ENCODE results near the gene ANKFY1.

Gene ANKFY1

GRCh38 chr17:4250887-4251286, 12.9 kb downstream of the ANKFY1 start:
- no peak for DNase-seq (ENCODE audit: low read depth)
- no peak overlapping the region for H3K4me3 ChIP-seq (ENCODE audit: low read depth, low read length)
- TF ChIP-seq MAX (IDR thresholded peaks at IDR 0.05; ENCODE audit: low read depth, low read length) = no peak
- no peak for TF ChIP-seq MYC (IDR thresholded peaks at IDR 0.05; ENCODE audit: low read depth, low read length)
- no peak for TF ChIP-seq POLR2A (IDR thresholded peaks at IDR 0.05; ENCODE audit: extremely low read depth, insufficient read length)
- TF ChIP-seq CTCF (IDR thresholded peaks at IDR 0.05; ENCODE audit: low read depth, low read length) = no peak

GRCh38 chr17:4249452-4250029, 14.2 kb downstream of the ANKFY1 start:
- no peak overlapping the region for H3K4me3 ChIP-seq (ENCODE audit: low read depth, low read length)
- TF ChIP-seq POLR2A (IDR thresholded peaks at IDR 0.05; ENCODE audit: extremely low read depth, insufficient read length) (no peak), CTCF (IDR thresholded peaks at IDR 0.05; ENCODE audit: low read depth, low read length) (peak; percentile 35), MYC (IDR thresholded peaks at IDR 0.05; ENCODE audit: low read depth, low read length) (no peak), MAX (IDR thresholded peaks at IDR 0.05; ENCODE audit: low read depth, low read length) (no peak)
- peak; percentile 48 for DNase-seq (ENCODE audit: low read depth)

GRCh38 chr17:4248504-4249277, 15.1 kb downstream of the ANKFY1 start:
- no peak for TF ChIP-seq MYC (IDR thresholded peaks at IDR 0.05; ENCODE audit: low read depth, low read length)
- TF ChIP-seq MAX (IDR thresholded peaks at IDR 0.05; ENCODE audit: low read depth, low read length) = no peak
- TF ChIP-seq POLR2A (IDR thresholded peaks at IDR 0.05; ENCODE audit: extremely low read depth, insufficient read length) = no peak
- no peak for DNase-seq (ENCODE audit: low read depth)
- H3K4me3 ChIP-seq (ENCODE audit: low read depth, low read length) = no peak overlapping the region

- no peak for DNase-seq (ENCODE audit: low read depth)
- TF ChIP-seq MYC (IDR thresholded peaks at IDR 0.05; ENCODE audit: low read depth, low read length) = no peak
- TF ChIP-seq CTCF (IDR thresholded peaks at IDR 0.05; ENCODE audit: low read depth, low read length) = no peak
- TF ChIP-seq MAX (IDR thresholded peaks at IDR 0.05; ENCODE audit: low read depth, low read length) = no peak
- no peak for TF ChIP-seq POLR2A (IDR thresholded peaks at IDR 0.05; ENCODE audit: extremely low read depth, insufficient read length)
- H3K4me3 ChIP-seq (ENCODE audit: low read depth, low read length) = no peak overlapping the region
These were observed 15.8 kb downstream of the ANKFY1 start for GRCh38 chr17:4247971-4248388.

GRCh38 chr17:4247361-4247970, 16.3 kb downstream of the ANKFY1 start:
- TF ChIP-seq MYC (IDR thresholded peaks at IDR 0.05; ENCODE audit: low read depth, low read length) = no peak
- no peak for TF ChIP-seq POLR2A (IDR thresholded peaks at IDR 0.05; ENCODE audit: extremely low read depth, insufficient read length)
- DNase-seq (ENCODE audit: low read depth) = no peak
- H3K4me3 ChIP-seq (ENCODE audit: low read depth, low read length) = no peak overlapping the region

- TF ChIP-seq MYC (IDR thresholded peaks at IDR 0.05; ENCODE audit: low read depth, low read length) (no peak), MAX (IDR thresholded peaks at IDR 0.05; ENCODE audit: low read depth, low read length) (no peak)
- no peak for DNase-seq (ENCODE audit: low read depth)
- no peak overlapping the region for H3K4me3 ChIP-seq (ENCODE audit: low read depth, low read length)
These were observed 17.1 kb downstream of the ANKFY1 start for GRCh38 chr17:4246674-4247073.

GRCh38 chr17:4241535-4241934, 22.2 kb downstream of the ANKFY1 start:
- no peak for DNase-seq (ENCODE audit: low read depth)
- TF ChIP-seq MYC (IDR thresholded peaks at IDR 0.05; ENCODE audit: low read depth, low read length) (no peak), MAX (IDR thresholded peaks at IDR 0.05; ENCODE audit: low read depth, low read length) (no peak)
- H3K4me3 ChIP-seq (ENCODE audit: low read depth, low read length) = no peak overlapping the region

All from NB4 (cell line).